K562 (cell line): ENCODE data around the gene DCLK2. TPM values are rescaled to one million over a fixed set of nuclear protein-coding genes. Genes with fewer than 3 reads are reported as not detected.
A peak's percentile ranks its signal among the peaks of the same experiment; 100 is the strongest.

Experiments
- ARHGAP35 ChIP-seq: fragments of 450-650 bp; IDR thresholded peaks from 2 replicates; pipeline ENCODE4 v1.6.1; 2018; ENCODE audit not compliant: partially characterized antibody
- DDX20 ChIP-seq: fragments of 450-650 bp; IDR thresholded peaks from 2 replicates; pipeline ENCODE4 v1.6.1; 2016; ENCODE audit warnings: missing genetic modification characterization, low read depth, mild to moderate bottlenecking, missing compliant biosample characterization, moderate library complexity
- EP400 ChIP-seq: fragments of 450-650 bp; IDR thresholded peaks from 2 replicates; pipeline ENCODE4 v1.6.1; 2017; ENCODE audit warnings: antibody characterized with exemption, mild to moderate bottlenecking, moderate library complexity
- ETV6 ChIP-seq, 3 experiments: fragments of 150-350 bp in 1 of 3; sonication (generic) in 1 of 3; formaldehyde crosslinking in 1 of 3; IDR thresholded peaks; 2 replicates each; pipeline versions ENCODE4 v1.6.1 to v1.8.0; 2014 to 2022; ENCODE audit warnings: borderline replicate concordance in 2 of 3, low read depth in 2 of 3, antibody characterized with exemption in 1 of 3, low read length in 1 of 3, mild to moderate bottlenecking in 1 of 3, missing genetic modification reagents in 1 of 3
- GTF2E2 ChIP-seq: fragments of 200-800 bp; sonication (Bioruptor generic); IDR thresholded peaks from 2 replicates; pipeline ENCODE4 v1.6.1; 2016; ENCODE audit warnings: missing genetic modification characterization, missing compliant biosample characterization
- HDAC8 ChIP-seq: fragments of 450-650 bp; IDR thresholded peaks from 2 replicates; pipeline ENCODE4 v1.6.1; 2016; ENCODE audit warnings: mild to moderate bottlenecking, missing genetic modification characterization, moderate library complexity, missing compliant biosample characterization
- JUN ChIP-seq, 2 experiments: sonication (generic) in 1 of 2; formaldehyde crosslinking in 1 of 2; IDR thresholded peaks; 2 replicates each; pipeline versions ENCODE4 v1.6.1 to v1.8.0; 2012 to 2022; ENCODE audit warnings: borderline replicate concordance in 2 of 2, mild to moderate bottlenecking in 2 of 2, improper control_type of control experiment in 1 of 2, low read depth in 1 of 2, low read length in 1 of 2, missing genetic modification reagents in 1 of 2
- KLF16 ChIP-seq: IDR thresholded peaks from 2 replicates; pipeline ENCODE4 v1.6.1; 2016; ENCODE audit warnings: antibody characterized with exemption
- NFATC3 ChIP-seq: fragments of 450-650 bp; IDR thresholded peaks from 2 replicates; pipeline ENCODE4 v1.6.1; 2017; ENCODE audit warnings: mild to moderate bottlenecking
- NFIX ChIP-seq: fragments of 250-450 bp; sonication (Bioruptor Pico); IDR thresholded peaks from 2 replicates; pipeline ENCODE4 v1.4.0; 2020; ENCODE audit warnings: low read depth, mild to moderate bottlenecking, moderate library complexity
- SMARCB1 ChIP-seq: IDR thresholded peaks from 2 replicates; pipeline ENCODE4 v1.6.1; 2011; ENCODE audit warnings: improper control_type of control experiment, low read depth; ENCODE audit not compliant: insufficient read length
- SMARCE1 ChIP-seq: fragments of 450-650 bp; IDR thresholded peaks from 2 replicates; pipeline ENCODE4 v1.7.1; 2016; ENCODE audit warnings: mild to moderate bottlenecking
- SREBF1 ChIP-seq: fragments of 150-350 bp; IDR thresholded peaks from 2 replicates; pipeline ENCODE4 v1.6.1; 2014; ENCODE audit warnings: antibody characterized with exemption, low read depth, low read length, borderline replicate concordance
- TAF9B ChIP-seq: fragments of 450-650 bp; IDR thresholded peaks from 2 replicates; pipeline ENCODE4 v1.6.1; 2018; ENCODE audit warnings: mild to moderate bottlenecking; ENCODE audit not compliant: partially characterized antibody
- TAL1 ChIP-seq: fragments of 450-650 bp; IDR thresholded peaks from 2 replicates; pipeline ENCODE4 v1.6.1; 2016; ENCODE audit warnings: mild to moderate bottlenecking
- ZBED1 ChIP-seq: IDR thresholded peaks from 2 replicates; pipeline ENCODE4 v1.6.1; 2014
- ZFP30 ChIP-seq: fragments of 250-450 bp; sonication (Bioruptor Pico); IDR thresholded peaks from 2 replicates; pipeline ENCODE4 v1.8.0; 2022; ENCODE audit warnings: moderate library complexity, mild to moderate bottlenecking, inconsistent platforms, borderline replicate concordance
- ZSCAN32 ChIP-seq: fragments of 450-650 bp; formaldehyde crosslinking; IDR thresholded peaks from 2 replicates; pipeline ENCODE4 v1.4.0; 2020; ENCODE audit warnings: mild to moderate bottlenecking, moderate library complexity
- polyA plus RNA-seq, 8 experiments: library from polyadenylated mRNA; depleted of rRNA in 4 of 8; stranded (reverse) in 5 of 8; unstranded in 3 of 8; fragments of >200 nt; fragmentation: Nextera tagmentation in 2 of 8; fragmentation: Illumina TruSeq in 1 of 8; extraction: Ambion mirVana in 2 of 8; extraction: Trizol in 1 of 8; gene quantifications; 2 replicates each; pipeline versions ENCODE4 v1.2.1 to v1.2.3, GENCODE V29; 2011 to 2014; ENCODE audit warnings: inconsistent platforms in 1 of 8, missing spikeins in 1 of 8
- total RNA-seq, 7 experiments: library from RNA; depleted of rRNA in 6 of 7; stranded (reverse); fragments of >200 nt in 6 of 7; fragmentation: Illumina TruSeq in 2 of 7; extraction: Trizol in 2 of 7; gene quantifications; 2 replicates each; pipeline versions ENCODE4 v1.2.1 to v1.2.3, GENCODE V29; 2011 to 2021; ENCODE audit warnings: low replicate concordance in 1 of 7
- TF ChIP-seq, protein P1 (sequence below), 2 experiments: fragments of 450-650 bp; formaldehyde crosslinking in 1 of 2; IDR thresholded peaks; 2 replicates each; pipeline versions ENCODE4 v1.4.0 to v1.6.1; 2014 to 2020; ENCODE audit warnings: mild to moderate bottlenecking in 2 of 2, borderline replicate concordance in 1 of 2, low read depth in 1 of 2
- TF ChIP-seq, protein P2 (sequence below): fragments of 450-650 bp; formaldehyde crosslinking; IDR thresholded peaks from 2 replicates; pipeline ENCODE4 v1.4.0; 2020; ENCODE audit warnings: mild to moderate bottlenecking, mixed read lengths

Gene DCLK2
- total and polyA plus RNA-seq, 9 of the 15 experiments (the other 6 are each of a cell fraction or from before 2014, with no cell fraction given), result not detected

DNA sequence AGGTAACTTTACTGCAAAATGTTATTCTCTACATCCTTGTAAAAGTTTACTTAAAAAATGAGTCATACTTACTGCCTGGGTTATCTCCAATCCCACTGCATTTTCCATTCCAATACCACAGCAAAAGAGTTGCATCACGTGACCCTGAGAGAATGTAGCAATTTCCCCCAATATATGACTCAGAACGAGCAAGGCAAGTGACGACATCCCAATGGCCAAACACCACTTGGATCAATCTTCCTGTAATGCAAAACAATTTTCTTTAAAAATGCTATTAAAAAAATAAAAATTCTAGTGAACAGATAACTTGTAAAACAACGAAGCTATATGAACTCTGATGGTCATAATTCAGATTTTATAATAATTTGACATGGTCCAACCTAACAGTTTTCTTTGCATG, 224.3 kb downstream of the DCLK2 start (continued):
- TF ChIP-seq, protein P1, sequence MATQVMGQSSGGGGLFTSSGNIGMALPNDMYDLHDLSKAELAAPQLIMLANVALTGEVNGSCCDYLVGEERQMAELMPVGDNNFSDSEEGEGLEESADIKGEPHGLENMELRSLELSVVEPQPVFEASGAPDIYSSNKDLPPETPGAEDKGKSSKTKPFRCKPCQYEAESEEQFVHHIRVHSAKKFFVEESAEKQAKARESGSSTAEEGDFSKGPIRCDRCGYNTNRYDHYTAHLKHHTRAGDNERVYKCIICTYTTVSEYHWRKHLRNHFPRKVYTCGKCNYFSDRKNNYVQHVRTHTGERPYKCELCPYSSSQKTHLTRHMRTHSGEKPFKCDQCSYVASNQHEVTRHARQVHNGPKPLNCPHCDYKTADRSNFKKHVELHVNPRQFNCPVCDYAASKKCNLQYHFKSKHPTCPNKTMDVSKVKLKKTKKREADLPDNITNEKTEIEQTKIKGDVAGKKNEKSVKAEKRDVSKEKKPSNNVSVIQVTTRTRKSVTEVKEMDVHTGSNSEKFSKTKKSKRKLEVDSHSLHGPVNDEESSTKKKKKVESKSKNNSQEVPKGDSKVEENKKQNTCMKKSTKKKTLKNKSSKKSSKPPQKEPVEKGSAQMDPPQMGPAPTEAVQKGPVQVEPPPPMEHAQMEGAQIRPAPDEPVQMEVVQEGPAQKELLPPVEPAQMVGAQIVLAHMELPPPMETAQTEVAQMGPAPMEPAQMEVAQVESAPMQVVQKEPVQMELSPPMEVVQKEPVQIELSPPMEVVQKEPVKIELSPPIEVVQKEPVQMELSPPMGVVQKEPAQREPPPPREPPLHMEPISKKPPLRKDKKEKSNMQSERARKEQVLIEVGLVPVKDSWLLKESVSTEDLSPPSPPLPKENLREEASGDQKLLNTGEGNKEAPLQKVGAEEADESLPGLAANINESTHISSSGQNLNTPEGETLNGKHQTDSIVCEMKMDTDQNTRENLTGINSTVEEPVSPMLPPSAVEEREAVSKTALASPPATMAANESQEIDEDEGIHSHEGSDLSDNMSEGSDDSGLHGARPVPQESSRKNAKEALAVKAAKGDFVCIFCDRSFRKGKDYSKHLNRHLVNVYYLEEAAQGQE (IDR thresholded peaks at IDR 0.05; ENCODE audit: borderline replicate concordance), result peak; percentile 74
- TF ChIP-seq, protein P1 (CRISPR knock-in tag; IDR thresholded peaks at IDR 0.05; ENCODE audit: low read depth), result no peak
- TF ChIP-seq ETV6 (IDR thresholded peaks at IDR 0.05; ENCODE audit: borderline replicate concordance in 1 of 2, low read depth in 2 of 2, low read length in 1 of 2) (no peak), ETV6 (CRISPR knock-in tag; IDR thresholded peaks at IDR 0.05; ENCODE audit: borderline replicate concordance) (no peak), DDX20 (tag) (no peak), HDAC8 (tag) (no peak), NFIX (CRISPR knock-in tag) (no peak), NFATC3 (peak; percentile 90), ZBED1 (no peak), EP400 (peak; percentile 37; the same call in 1 of the 2 replicates), ZFP30 (CRISPR knock-in tag) (no peak), GTF2E2 (tag) (0 out of 2 replicates have a peak, but pooled peaks have one; percentile 29), JUN (IDR thresholded peaks at IDR 0.05; ENCODE audit: borderline replicate concordance, low read depth, low read length) (peak; percentile 95), JUN (CRISPR knock-in tag; IDR thresholded peaks at IDR 0.05; ENCODE audit: borderline replicate concordance) (peak; percentile 72; the same call in 1 of the 2 replicates), SMARCE1 (peak; percentile 93), KLF16 (no peak), TAF9B (peak; percentile 34), SMARCB1 (no peak), ZSCAN32 (no peak), SREBF1 (no peak), ARHGAP35 (no peak), TAL1 (no peak)
- TF ChIP-seq, protein P2, sequence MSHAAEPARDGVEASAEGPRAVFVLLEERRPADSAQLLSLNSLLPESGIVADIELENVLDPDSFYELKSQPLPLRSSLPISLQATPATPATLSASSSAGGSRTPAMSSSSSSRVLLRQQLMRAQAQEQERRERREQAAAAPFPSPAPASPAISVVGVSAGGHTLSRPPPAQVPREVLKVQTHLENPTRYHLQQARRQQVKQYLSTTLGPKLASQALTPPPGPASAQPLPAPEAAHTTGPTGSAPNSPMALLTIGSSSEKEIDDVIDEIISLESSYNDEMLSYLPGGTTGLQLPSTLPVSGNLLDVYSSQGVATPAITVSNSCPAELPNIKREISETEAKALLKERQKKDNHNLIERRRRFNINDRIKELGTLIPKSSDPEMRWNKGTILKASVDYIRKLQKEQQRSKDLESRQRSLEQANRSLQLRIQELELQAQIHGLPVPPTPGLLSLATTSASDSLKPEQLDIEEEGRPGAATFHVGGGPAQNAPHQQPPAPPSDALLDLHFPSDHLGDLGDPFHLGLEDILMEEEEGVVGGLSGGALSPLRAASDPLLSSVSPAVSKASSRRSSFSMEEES (CRISPR knock-in tag), result peak; percentile 98
